CD4-positive, alpha-beta T cell treated with Interleukin-4 for 1 hour (primary cell): ENCODE data around the gene NF1.
"Not testable (repeated sequence)": the region's sequence is repeated elsewhere in the genome, so short reads cannot be mapped to it uniquely, and the experiment has no call there.

Experiments used
- DNase-seq, 2 donors: peaks; one replicate each; pipeline ENCODE4 v3.0.0-alpha.2; 2020 to 2022

The NF1 gene

DNA sequence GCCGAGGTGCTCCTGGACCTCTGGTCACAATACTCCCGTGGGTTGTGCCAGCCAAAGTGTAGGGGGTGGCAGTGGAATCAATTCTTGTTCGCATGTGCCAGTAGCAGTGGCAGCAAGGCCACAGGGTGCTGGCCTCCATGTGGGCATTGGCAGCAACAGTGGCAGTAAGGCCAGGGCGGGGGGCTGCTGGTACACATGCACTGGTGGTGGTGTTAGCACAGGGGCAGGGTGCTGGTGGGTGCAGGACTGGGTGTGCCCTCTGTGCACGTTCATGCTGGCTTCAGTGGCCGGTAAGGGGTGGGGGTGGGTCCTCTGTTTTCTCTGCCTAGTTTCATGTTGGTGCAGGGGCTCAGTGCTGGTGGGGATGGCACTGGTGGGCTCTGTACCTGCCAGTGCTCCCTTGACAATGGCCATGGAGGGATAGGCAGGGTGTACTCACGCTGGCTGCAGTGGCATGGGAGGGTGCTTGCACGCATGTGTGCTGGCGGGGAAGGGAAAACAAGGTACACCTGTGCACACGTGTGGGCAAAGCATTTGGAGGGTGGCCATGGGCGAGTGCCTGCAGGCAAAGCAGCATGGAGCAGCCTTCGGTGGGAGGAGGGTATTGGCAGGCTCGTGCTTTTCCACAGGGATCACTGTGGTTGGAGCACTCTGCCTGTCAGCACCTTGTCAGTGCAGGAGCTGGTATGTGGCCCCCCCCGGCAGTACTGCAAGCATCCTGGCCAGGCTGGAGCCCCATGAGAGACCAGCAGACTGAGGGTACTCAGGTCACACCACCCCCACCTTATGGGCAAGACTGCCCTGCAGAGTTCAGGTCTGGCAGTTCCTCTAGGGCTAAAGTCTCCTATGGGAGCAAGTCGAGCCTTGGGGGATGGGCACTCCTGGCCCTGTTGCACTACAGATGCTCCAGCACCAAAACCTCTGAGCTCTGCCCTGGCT lies 35.8 kb downstream of the NF1 start:
- no peak for DNase-seq

DNA sequence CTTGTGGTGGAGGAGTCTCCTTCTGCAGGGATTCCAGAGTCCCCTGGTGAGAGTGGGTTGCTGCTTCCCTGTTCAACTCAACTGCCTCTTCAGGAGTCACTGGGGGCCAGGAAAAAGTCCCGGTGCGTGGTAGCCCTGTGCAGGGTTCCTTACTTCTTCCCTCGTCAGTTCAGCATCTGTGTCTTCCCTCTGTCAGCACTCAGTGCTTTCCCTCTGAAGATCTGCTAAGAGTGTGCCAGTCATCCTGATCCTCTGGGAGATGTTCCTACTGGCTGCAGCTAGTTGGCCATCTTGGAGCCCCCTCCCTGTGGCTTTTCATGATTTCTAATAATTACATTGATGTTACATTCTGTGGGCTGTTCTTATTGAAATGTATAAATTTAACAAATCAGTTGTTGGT lies 36.5 kb downstream of the NF1 start:
- DNase-seq: no peak

DNA sequence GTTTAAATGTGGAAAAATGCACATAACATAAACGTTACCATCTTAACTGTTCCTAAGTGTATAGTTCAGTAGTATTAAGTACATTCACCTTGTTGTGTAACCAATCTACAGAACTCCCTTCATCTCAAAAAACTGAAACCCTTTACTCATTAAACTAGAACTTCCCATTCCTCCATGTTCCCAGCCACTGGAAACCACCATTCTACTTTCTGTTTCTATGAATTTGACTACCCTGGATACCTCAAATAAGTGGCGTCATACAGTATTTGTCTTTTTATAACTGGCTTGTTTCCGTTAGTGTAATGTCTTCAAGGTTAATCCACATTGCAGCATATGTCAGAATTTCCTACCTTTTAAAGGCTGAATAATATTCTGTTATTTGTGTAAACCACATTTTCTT lies 38.2 kb downstream of the NF1 start:
- no peak for DNase-seq

DNA sequence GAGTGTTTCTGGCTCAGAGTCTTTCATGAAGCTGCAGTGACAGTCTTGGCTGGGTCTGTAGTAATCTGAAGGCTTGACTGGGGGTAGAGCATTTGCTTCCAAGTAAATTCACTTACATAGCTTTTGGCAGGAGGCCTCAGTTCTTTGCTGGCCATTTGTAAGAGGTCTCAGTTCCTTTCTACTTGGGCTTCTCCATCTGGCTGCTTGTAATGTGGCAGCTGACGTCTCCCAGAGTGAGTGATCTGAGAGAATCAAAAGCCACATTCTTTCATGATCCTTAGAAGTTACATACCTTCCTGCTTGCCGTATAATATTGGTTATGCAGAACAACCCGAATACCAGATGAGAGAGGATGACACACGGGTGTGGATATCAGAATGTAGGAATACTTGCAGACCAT lies 39.8 kb downstream of the NF1 start:
- DNase-seq: no peak

DNA sequence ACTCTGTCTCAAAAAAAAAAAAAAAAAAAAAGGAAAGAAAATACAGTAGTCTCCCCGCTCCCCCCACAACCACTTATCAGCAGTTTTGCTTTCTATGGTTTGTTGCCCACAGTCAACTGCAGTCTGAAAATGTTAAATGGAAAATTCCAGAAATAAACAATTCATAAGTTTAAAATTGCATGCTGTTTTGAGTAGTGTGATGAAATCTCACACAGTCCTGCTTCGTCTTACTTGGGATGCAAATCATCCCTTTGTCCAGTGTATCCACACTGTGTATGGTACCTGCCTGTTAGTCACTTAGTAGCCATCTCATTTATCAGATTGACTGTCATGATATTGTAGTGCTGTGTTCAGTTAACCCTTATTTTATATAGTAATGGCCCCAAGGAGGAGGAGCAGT lies 41.5 kb downstream of the NF1 start:
- no peak for DNase-seq

DNA sequence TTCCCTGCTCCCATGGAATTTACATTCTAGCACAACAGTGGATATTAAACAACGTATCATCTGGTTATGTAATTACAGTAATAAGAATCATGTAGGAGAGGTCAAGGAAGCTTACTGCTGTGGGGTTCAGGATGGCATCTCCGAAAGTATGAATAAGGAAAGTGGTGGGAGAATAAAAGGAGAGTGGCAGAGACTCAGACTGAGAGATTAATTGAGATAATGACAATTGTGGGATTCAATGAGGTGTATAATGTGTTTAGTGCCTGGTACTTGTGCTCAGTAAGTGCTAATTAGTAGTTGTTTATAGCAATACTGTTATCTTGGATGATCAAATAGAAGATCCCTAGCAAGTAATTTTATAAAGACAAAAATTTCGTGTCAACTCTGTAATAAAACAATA lies 45.3 kb downstream of the NF1 start:
- no peak for DNase-seq

DNA sequence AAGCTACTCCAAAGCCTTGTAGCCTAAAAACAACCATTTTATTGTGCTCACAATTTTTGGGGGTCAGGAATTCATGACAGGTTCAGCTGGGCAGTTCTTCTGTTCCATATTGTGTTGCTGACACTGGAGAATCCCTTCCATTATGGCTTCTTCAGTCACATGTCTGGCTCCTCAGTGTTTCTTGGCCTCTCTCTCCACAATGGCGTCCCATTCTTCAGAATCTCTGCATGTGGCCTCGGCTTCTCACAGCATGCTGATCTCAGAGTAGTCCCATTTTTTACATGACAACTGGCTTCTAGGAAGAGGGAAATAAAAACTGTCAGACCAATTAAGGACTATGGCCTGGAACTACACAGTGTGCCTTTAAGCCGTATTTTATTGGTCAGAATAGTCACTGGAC lies 49.7 kb downstream of the NF1 start:
- no peak for DNase-seq

DNA sequence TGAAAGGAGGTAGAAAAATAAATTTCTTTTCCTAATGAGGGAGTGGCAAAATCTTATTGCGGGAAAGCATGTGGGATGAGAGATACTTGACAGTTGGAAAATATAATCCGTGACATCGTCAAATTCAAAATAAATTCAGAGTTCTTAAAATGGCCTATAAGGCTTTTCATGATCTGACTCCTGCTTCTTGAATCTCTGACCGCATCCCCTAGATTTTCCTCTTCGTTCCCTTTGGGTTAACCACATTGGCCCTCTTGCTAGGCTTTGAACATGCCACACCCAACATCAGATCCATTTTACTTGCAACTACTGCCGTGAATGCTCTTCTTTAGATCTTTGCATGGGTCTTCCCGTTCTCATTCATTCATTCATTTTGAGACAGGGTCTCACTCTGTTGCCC lies 50.1 kb downstream of the NF1 start:
- DNase-seq: no peak

DNA sequence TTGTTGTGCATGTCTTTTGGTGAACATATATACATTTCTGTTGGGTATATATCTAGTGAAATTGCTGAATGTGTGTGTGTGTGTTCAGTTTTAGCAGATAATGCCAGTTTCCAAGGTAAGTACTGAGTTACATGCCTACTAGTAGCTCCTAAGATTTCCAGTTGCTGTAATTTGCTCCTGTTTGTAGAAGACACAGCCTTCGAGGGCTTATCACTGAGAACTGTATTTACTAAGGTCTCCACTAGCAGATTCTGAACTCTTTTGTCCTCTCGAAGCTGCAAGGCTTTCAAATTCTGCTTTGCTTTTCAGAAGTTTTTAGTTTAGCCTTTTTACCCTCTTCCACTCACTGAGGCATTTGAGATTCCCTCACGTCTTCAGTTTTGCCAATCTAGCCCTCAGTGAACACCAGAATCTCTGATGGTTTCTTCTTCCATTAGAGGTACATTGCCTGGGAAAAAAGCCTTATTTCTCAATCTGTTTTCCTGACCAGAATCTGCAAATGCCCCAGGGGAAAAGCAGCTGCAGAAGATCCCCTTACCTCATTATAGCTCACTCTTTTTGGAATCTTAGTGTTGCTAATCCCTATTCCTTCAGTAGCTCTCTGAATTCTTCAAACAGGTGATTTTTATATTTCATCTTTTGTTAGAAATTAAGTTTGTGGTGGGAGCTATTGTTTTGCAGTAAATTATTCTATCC lies 52.9 kb downstream of the NF1 start:
- no peak for DNase-seq

DNA sequence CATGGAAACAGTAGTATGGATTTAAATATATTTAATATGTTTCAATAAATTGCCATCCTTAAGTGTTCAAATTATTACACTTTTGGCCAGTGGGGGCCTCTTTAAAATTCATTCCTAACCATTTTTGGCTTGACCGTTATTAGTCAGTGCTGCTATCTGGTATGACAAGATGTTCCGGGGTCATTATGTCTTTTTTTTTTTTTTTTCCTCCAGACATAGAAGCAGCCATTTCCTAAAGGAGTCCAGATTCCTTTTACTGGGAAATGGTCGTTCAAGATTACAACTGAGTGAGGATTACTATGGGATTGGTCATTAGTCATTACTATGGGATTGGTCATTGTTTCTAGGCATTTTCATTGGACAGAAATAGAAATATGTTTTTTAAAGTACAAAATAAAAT lies 53.4 kb downstream of the NF1 start:
- DNase-seq: no peak

DNA sequence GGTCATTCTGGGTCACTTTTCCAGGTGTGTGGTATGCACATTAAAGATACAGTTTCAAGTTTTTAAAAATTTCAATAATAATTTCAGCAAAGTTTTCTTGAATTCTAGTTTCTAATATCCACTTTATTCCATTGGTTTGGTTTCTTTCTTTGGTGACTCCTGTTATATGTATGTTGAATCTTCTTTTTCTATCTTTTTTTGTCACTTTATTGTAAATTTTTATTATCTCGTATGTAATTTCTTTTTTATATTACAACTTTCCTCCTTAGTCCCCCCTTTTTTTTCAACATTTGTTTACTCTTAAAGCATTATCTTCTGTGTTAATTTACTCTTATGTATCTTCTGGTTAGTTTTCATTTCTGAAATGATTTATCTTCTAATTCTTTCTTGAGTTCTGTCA lies 57.5 kb downstream of the NF1 start:
- DNase-seq: no peak

DNA sequence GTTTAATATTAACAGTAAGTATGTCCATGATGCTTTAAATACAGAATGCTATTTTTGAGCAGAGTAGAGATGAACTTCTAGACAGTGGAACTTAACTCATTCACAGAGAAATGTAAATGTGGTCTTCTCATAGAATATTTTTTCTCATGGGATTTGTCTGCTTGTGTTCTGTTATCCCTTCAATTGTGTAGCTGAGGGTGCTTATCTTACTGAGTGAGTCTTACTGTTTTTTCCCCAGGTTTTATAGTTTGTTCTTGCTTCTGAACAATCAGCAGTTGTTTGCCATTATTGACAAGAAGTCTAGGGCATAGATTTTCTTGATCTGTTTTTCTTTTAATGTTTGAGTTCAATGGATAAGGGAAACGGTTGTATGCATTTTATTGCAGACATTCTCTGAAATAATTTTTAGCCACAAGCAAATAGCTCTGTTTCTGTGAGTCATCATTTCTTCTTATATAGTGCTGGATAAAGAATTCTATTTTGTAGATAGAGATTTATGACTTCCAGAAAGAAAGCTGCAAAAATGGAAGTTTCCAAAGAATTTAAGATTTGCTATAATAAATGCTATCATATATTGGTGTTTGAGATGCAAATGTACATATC lies 60.5 kb downstream of the NF1 start:
- no peak for DNase-seq

DNA sequence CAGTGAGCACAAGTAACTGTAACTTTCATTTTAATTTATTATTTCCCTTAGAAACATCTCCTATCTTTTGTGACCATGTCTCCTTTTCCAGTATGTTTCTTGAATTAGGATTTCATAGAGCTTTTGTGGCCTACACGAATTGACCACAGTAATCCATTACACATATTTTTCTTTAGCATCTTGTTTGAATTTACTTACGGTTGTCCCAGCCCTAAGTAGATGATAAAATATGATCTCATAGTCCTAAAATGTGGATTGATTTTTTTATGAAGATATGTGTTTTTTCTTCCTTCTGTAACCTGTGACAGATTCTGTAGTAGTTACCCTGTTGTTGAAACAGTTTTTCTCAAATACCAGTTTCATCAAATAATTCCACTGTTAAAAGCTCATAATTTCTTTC lies 61.5 kb downstream of the NF1 start:
- DNase-seq: no peak

DNA sequence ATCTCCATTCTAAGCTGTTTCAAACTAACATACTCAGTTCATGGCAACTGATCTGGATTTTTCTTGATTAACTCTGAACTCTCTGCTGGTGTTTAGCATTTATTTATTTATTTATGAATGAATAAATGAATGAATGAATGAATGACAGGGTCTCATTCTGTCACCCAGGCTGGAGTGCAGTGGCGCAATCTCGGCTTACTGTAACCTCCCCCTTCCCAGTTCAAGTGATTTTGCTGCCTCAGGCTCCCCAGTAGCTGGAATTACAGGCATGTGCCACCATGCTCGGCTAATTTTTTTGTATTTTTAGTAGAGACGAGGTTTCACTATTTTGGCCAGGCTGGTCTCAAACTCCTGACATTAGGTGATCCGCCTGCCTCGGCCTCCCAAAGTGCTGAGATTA lies 62.1 kb downstream of the NF1 start:
- not testable (repeated sequence) for DNase-seq

DNA sequence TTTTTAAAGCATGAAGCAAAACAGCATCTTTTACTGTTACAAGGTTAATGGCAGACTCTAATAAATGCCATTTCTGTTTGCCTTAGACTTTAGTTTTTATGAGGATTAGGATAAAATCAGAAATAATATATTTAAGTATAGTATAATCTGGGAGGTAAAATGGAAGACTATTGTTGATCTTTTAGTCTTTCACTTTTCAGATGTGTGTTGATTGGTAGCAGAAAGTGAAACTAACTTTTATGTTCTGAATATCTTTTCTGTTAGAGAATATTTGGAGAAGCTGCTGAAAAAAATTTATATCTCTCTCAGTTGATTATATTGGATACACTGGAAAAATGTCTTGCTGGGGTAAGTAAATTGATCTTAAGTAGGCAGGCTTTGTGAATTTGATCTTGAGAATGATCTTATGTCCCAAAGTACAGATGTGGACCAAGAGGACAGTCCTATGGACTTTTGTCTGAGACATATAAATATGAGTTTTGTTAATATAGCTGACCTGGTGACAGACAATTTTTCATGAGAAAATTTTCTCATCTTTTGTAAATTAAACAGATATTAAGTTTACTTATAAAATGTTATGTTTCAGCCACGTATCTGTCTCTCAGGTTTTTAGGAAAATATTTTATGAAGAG lies 64.1 kb downstream of the NF1 start:
- peak in 1 of 2 donors; percentile 38 for DNase-seq

DNA sequence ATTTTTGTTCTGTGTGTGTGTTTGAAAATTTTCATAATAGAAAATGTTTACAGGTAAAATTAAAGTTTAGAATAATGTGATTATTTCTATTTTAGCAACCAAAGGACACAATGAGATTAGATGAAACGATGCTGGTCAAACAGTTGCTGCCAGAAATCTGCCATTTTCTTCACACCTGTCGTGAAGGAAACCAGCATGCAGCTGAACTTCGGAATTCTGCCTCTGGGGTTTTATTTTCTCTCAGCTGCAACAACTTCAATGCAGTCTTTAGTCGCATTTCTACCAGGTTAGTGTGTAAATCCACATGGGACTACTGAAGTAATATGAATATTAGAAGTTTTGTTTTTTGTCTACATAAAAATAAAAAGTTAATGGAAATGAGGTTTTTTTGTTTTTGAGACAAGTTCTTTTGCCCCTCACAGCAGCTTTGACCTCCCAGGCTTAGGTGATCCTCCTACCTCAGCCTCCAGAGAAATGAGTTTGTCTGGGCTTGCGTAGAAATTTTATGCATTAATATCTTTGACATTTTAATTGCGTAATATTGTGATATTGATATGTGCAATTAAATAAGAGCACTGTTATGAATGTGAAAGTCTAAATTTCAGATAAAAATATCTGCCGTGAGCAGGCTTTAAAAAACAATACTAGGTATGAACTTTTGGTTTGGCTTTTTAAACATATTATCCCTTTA lies 68.5 kb downstream of the NF1 start:
- DNase-seq: no peak

DNA sequence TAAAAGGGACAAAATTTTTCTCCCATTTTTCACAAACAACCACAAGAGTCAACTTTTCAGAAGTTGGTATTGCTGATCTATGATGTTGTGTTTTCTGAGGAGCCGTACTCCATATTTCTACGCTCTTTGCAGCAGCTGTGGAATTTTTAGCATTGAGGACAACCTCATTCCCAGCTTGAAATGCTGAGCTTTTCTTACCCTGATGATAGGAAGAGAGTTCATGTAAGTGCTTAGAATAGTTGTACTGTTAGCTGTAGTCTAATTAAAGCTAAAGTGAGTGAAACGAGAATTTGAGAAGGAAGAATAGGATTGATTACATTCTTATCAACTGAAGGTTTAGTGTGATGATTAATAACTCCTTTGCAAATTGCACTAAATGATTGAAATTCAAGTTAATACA lies 72.3 kb downstream of the NF1 start:
- DNase-seq: no peak

DNA sequence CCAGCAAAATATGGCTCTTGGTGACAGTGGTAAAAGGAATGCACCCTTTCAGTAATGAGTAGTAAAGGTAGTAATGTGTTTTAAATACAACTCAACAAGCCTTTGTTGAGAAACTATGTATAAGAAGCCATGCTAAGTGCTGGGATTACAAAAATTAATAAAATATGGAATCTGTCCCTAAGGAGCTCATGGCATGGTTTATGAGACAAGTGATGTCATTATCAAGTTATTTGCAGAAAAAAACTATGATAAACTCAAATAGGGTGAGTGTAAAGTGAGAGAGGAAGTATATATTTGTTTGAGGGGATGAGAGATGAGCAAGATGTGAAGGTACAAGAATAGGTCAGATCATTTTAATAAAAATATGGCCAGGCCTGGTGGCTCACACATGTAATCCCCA lies 76.9 kb downstream of the NF1 start:
- no peak for DNase-seq

DNA sequence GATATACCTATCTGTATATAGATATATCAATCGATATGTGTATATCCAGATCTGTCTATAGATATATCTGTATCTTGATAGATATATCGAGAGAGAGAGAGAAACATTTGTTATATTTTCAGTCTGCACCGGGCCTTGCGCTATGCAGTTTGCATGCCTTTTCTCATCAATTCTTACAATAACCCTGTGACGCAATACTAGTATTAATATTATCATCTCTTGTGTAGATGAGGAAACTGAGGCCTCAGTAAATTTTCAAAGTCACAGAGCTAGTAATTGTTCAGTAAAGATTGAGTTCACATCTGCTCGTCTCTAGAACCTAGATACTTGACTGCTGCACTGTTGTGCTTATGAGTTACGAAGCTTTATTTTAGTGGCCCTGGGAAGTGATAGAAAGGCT lies 77.6 kb downstream of the NF1 start:
- no peak for DNase-seq

DNA sequence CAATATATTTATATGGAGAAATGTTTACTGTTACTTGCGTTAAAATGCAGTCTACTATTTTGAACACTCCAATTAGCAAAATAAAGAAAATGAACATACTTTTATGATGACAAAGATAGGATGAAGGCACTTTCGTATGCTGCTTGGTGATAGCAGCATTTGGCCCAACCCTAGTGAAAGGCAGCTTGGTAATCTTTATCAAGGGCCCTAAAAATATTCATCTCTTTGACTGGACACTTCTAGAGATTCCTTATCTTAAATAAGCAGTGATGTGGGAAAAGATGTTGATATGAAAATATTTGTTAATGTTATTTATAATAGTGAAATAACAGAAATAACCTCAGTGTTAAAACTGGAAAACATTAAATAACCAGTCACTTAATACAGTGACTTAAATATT lies 79.4 kb downstream of the NF1 start:
- DNase-seq: no peak

DNA sequence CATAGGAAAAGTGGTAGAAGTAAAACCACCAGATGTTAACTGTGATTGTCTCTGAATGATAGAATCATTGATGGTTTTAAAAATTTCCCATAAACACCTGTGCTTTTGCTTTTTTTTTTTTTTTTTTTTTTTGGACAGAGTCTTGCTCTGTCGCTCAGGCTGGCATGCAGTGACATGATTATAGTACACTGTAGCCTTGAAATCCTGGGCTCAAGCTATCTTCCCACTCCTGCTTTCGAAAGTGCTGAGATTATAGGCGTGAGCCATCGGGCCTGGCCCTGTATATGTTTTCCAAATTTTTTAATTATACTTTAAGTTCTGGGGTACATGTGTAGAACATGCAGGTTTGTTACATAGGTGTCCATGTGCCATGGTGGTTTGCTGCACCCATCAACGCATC lies 80.5 kb downstream of the NF1 start:
- no peak for DNase-seq

DNA sequence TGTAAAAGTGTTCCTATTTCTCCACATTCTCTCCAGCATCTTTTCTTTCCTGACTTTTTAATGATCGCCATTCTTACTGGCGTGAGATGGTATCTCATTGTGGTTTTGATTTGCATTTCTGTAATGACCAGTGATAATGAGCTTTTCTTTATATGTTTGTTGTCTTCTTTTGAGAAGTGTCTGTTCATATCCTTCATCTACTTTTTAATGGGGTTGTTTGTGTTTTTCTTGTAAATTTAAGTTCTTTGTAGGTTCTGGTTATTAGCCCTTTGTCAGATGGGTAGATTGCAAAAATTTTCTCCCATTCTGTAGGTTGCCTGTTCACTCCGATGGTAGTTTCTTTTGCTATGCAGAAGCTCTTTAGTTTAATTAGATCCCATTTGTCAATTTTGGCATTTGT lies 81.4 kb downstream of the NF1 start:
- DNase-seq: not testable (repeated sequence)

DNA sequence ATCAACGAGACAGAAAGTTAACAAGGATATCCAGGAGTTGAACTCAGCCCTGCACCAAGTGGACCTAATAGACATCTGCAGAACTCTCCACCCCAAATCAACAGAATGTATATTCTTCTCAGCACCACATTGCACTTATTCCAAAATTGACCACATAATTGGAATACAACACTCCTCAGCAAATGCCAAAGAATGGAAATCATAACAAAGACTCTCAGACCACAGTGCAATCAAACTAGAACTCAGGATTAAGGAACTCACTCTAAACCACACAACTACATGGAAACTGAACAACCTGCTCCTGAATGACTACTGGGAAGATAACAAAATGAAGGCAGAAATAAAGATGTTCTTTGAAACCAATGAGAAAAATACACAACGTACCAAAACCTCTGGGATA lies 84.2 kb downstream of the NF1 start:
- not testable (repeated sequence) for DNase-seq
